NCI-H510A (cell line): ENCODE results near the gene OR10R2.

Experiments
- DNase-seq: peaks from one replicate; lab custom pipeline; 2025; lab: John Stamatoyannopoulos, UW

OR10R2 gene

GRCh38 chr1:158527190-158527815, 55.3 kb downstream of the OR10R2 start:
- DNase-seq, result peak; percentile 19
